Sigmoid colon (tissue), 7 donors: Measurements from ENCODE around the gene CHRND. TPM values are rescaled to one million over a fixed set of nuclear protein-coding genes. Genes with fewer than 3 reads are reported as not detected.

Source experiments
- DNase-seq: peaks from one replicate; pipeline ENCODE4 v3.0.0-alpha.2; 2019
- H3K27ac ChIP-seq, 4 donors: fragments of 200-600 bp; sonication (generic); one replicate each; pipeline ENCODE4 v1.5.1; 2016 to 2019; ENCODE audit warnings: mild to moderate bottlenecking in 1 of 4
- H3K27me3 ChIP-seq, 3 donors: fragments of 200-600 bp; sonication (generic); one replicate each; pipeline ENCODE4 v1.5.1; 2019; ENCODE audit warnings: mild to moderate bottlenecking in 1 of 3
- H3K36me3 ChIP-seq, 4 donors: fragments of 200-600 bp; sonication (generic); one replicate each; pipeline ENCODE4 v1.5.1; 2016 to 2019
- H3K4me1 ChIP-seq, 4 donors: fragments of 200-600 bp; sonication (generic); one replicate each; pipeline ENCODE4 v1.5.1; 2017 to 2019
- H3K4me3 ChIP-seq, 4 donors: fragments of 200-600 bp; sonication (generic); one replicate each; pipeline ENCODE4 v1.5.1; 2017 to 2019; ENCODE audit warnings: mild to moderate bottlenecking in 2 of 4, moderate library complexity in 1 of 4
- H3K9me3 ChIP-seq, 4 donors: fragments of 200-600 bp in 3 of 4; sonication (generic) in 3 of 4; one replicate each; pipeline versions ENCODE4 v1.5.1 to v1.6.1; 2013 to 2019
- CTCF ChIP-seq, 4 experiments: fragments of 450-650 bp in 3 of 4; fragments of 200-600 bp in 1 of 4; IDR thresholded peaks; one replicate each; pipeline ENCODE4 v1.5.1; 2016 to 2019; ENCODE audit warnings: antibody characterized with exemption in 4 of 4, mild to moderate bottlenecking in 3 of 4, moderate library complexity in 2 of 4
- EP300 ChIP-seq, 4 donors: sonication (generic); formaldehyde crosslinking; IDR thresholded peaks; one replicate each; pipeline ENCODE4 v1.6.1; 2017; ENCODE audit warnings: antibody characterized with exemption in 4 of 4
- POLR2A ChIP-seq, 2 donors: fragments of 450-650 bp; IDR thresholded peaks; one replicate each; pipeline ENCODE4 v1.6.1; 2016; ENCODE audit warnings: antibody characterized with exemption in 2 of 2, mild to moderate bottlenecking in 2 of 2, moderate library complexity in 2 of 2
- POLR2AphosphoS5 ChIP-seq, 4 donors: sonication (generic); formaldehyde crosslinking; IDR thresholded peaks; one replicate each; pipeline ENCODE4 v1.6.1; 2017; ENCODE audit warnings: antibody characterized with exemption in 4 of 4
- WGBS, 2 donors: extraction: QIAGEN DNeasy Blood & Tissue Kit; methylation state at CpG; one replicate each; pipeline ENCODE4 v1.1.7; 2013; 5-methylcytosine and 5-hydroxymethylcytosine counted together
- intact Hi-C: fragments of 100-400 bp; cut with DNase I; formaldehyde crosslinking; loops from one replicate; pipeline ENCODE4 v1.15.1; 2023
- polyA plus RNA-seq, 3 donors: library from polyadenylated mRNA; stranded (reverse); fragments of 200-250 nt; gene quantifications; one replicate each; pipeline ENCODE4 v1.2.3, GENCODE V29; 2013
- total RNA-seq, 4 donors: library from RNA; depleted of rRNA; stranded (reverse); fragments of >200 nt; gene quantifications; one replicate each; pipeline ENCODE4 v1.1.0, GENCODE V29; 2016
- donor health status: healthy with polysubstance abuse.
- donor health status: Bipolar disorder and iron deficiency.
- donor health status: healthy.

CHRND gene
- total and polyA plus RNA-seq, 7 donors: not detected

DNA sequence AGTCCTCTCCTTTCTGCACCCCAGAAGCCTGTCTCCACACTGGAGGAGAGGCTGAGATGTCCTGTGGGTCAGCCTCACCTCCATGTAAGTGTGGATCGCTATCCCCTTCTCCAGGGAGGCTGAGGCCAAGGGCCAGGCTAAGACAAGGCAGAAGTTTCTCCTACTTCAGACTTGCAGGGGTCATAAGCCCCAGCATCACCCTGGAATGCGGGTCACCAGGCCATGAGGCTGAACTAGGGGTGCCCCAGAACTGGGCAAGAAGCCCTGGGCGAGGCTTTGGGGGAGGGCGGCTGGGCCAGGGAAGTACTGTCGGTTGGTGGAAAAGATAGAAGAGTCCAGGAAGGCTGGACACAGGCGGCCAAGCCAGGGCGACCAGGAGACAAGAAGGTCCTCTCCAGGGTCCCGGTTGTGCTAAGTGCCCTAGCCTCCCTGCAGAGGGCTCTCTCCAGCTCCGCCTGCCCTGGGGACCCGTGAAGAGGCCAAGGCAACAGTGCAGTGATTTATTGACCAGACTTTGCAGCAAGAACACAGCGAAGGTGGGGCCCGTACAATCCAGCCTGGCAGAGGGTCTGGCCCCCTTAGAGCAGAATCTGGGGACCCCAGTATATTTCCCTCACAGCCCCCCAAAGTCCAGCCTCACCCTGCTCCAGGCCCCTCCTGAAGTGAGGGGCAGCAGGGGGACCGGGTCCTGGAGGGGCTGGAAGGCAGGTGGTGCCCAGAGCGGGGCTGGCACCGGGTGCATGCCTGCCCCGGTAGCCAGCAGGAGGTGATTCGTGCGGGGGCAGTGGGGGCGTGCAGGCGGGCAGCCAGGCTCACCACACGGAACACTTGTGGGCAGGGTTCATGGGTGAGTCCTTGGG, 46.4 kb upstream of the CHRND start:
- Histone ChIP-seq H3K27me3 (peaks cover 0 to 33% (median 9%) of the 10 kb centered on the region in 3 donors), H3K36me3 (no peaks in the 10 kb centered on the region), H3K27ac (no peak overlapping the region), H3K4me3 (no peak overlapping the region), H3K9me3 (no peaks in the 10 kb centered on the region), H3K4me1 (no peaks in the 10 kb centered on the region)
- no peak for TF ChIP-seq POLR2AphosphoS5 (IDR thresholded peaks at IDR 0.05)
- TF ChIP-seq CTCF (IDR thresholded peaks at IDR 0.05): no peak
- no peak for TF ChIP-seq POLR2A (IDR thresholded peaks at IDR 0.05)
- TF ChIP-seq EP300 (IDR thresholded peaks at IDR 0.05): no peak
- intact Hi-C loops: no loop called here
- WGBS, 2 donors: 56 to 75% methylated on average over 21 of the region's 21 CpGs
- DNase-seq: peak; percentile 36

GRCh38 chr2:232480201-232481190, 45.5 kb upstream of the CHRND start:
- H3K4me3 ChIP-seq: no peak overlapping the region
- H3K27ac ChIP-seq: no peak overlapping the region
- TF ChIP-seq EP300 (IDR thresholded peaks at IDR 0.05): no peak
- TF ChIP-seq POLR2AphosphoS5 (IDR thresholded peaks at IDR 0.05): no peak
- TF ChIP-seq CTCF (IDR thresholded peaks at IDR 0.05): no peak
- TF ChIP-seq POLR2A (IDR thresholded peaks at IDR 0.05): no peak
- intact Hi-C loops: no loop called here
- H3K9me3 ChIP-seq: no peaks in the 10 kb centered on the region
- H3K27me3 ChIP-seq: peaks cover 9 to 41% (median 18%) of the 10 kb centered on the region in 3 donors
- WGBS, 2 donors: 70 to 81% methylated on average over 26 of the region's 26 CpGs
- no peaks in the 10 kb centered on the region for H3K36me3 ChIP-seq
- H3K4me1 ChIP-seq: no peaks in the 10 kb centered on the region
- DNase-seq: peak; percentile 62

DNA sequence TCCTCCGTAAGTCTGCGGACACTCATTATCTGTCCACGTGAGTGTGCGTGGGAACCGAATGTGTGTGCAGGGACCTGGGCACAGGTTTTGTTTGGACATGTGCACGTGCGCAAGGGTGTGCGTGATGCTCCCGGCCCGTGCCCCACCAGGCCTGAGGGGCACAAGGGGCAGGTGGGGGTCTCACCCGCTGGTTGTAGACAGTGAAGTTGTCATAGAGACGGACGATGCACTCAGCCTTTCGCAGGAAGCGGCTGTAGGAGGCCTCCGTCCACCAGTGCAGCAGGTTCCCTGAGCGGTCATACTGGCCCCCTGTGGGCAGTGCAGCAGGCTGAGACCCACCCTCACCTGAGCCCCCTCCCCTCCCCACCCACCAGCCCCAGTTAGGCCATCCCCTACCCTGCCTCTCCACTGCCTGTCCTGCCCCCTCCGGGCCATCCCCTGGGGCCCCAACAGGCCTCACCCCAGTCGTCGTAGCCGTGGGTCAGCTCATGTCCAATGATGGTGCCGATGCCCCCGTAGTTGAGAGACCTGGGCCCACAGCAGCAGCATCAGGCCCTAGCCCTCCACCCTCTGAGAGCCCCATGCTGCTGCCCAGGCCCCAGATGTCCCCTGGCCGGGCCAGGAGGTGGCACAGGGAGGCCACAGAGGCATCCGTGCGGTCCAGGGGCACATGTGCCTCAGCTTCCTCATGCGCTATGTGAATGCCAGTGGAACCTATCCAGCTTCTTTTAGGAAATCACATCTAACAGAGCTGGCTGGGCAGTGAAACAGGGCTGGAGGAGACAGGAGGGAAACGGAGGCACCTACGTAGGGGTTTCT, 44.4 kb upstream of the CHRND start:
- no peak overlapping the region for H3K27ac ChIP-seq
- no peak overlapping the region for H3K4me3 ChIP-seq
- 85 to 88% methylated on average over 29 of the region's 29 CpGs for WGBS, 2 donors
- H3K4me1 ChIP-seq: peaks cover 0 to 2% (median under 1%) of the 10 kb centered on the region in 4 donors
- H3K27me3 ChIP-seq: peaks cover 18 to 51% (median 28%) of the 10 kb centered on the region in 3 donors
- peak; percentile 56 for DNase-seq
- intact Hi-C loops: no loop called here
- no peaks in the 10 kb centered on the region for H3K9me3 ChIP-seq
- TF ChIP-seq EP300 (IDR thresholded peaks at IDR 0.05): no peak
- TF ChIP-seq POLR2AphosphoS5 (IDR thresholded peaks at IDR 0.05): no peak
- no peak for TF ChIP-seq CTCF (IDR thresholded peaks at IDR 0.05)
- no peak for TF ChIP-seq POLR2A (IDR thresholded peaks at IDR 0.05)
- H3K36me3 ChIP-seq: no peaks in the 10 kb centered on the region
